HL-60 (cell line): ENCODE data around the gene LRRC19.

Experiments used
- CTCF ChIP-seq: IDR thresholded peaks from one replicate; pipeline ENCODE4 v1.5.1; 2011; ENCODE audit warnings: low read length, control low read depth, inconsistent platforms; ENCODE audit not compliant: insufficient read depth
- GABPA ChIP-seq: IDR thresholded peaks from 2 replicates; pipeline ENCODE4 v1.6.1; 2012; ENCODE audit warnings: low read depth
- POLR2AphosphoS5 ChIP-seq: IDR thresholded peaks from 2 replicates; pipeline ENCODE4 v1.6.1; 2012; ENCODE audit warnings: low read depth
- REST ChIP-seq: IDR thresholded peaks from 2 replicates; pipeline ENCODE4 v1.6.1; 2012; ENCODE audit warnings: low read depth; ENCODE audit not compliant: insufficient replicate concordance
- SPI1 ChIP-seq: IDR thresholded peaks from 2 replicates; pipeline ENCODE4 v1.6.1; 2012; ENCODE audit warnings: low read depth, mild to moderate bottlenecking, borderline replicate concordance

- no peak for TF ChIP-seq CTCF
- TF ChIP-seq POLR2AphosphoS5 = no peak
- no peak for TF ChIP-seq GABPA
- no peak for TF ChIP-seq REST
- no peak for TF ChIP-seq SPI1
Measured at GRCh38 chr9:27019589-27019988, 14.1 kb upstream of the LRRC19 start.
